GM18861 (cell line): ENCODE results near the gene MBNL3.

Experiments used
- ATAC-seq: cut with Tn5 transposase; IDR thresholded peaks from one replicate; pipeline ENCODE4 v1.9.1; 2021; ENCODE audit not compliant: unreplicated experiment

Gene MBNL3

GRCh38 chrX:132488819-132489577 lies at the start of gene MBNL3:
TSS of gene MBNL3 (minus strand) at chrX:132489038. CDS start at chrX:132439611, 49,427 bp downstream.
- ATAC-seq = peak; percentile 32

GRCh38 chrX:132533409-132533808 lies 44.6 kb upstream of the MBNL3 start:
- ATAC-seq = no peak

GRCh38 chrX:132532913-132533312 lies 44.1 kb upstream of the MBNL3 start:
- ATAC-seq = no peak

GRCh38 chrX:132532097-132532496 lies 43.3 kb upstream of the MBNL3 start:
- ATAC-seq = no peak

GRCh38 chrX:132520792-132521191 lies 32.0 kb upstream of the MBNL3 start:
- no peak for ATAC-seq

GRCh38 chrX:132520213-132520612 lies 31.4 kb upstream of the MBNL3 start:
- ATAC-seq = no peak

- ATAC-seq = no peak
These were observed 29.6 kb upstream of the MBNL3 start for GRCh38 chrX:132518401-132518800.

GRCh38 chrX:132508834-132509233 lies 20.0 kb upstream of the MBNL3 start:
- no peak for ATAC-seq

GRCh38 chrX:132505116-132505515 lies 16.3 kb upstream of the MBNL3 start:
- no peak for ATAC-seq

- no peak for ATAC-seq
These were observed 15.6 kb upstream of the MBNL3 start for GRCh38 chrX:132504417-132504816.

- no peak for ATAC-seq
These were observed 12.8 kb upstream of the MBNL3 start for GRCh38 chrX:132501606-132502005.

- ATAC-seq = no peak
These were observed 8.6 kb upstream of the MBNL3 start for GRCh38 chrX:132497432-132497831.

- ATAC-seq = no peak
These were observed 4.3 kb upstream of the MBNL3 start for GRCh38 chrX:132493095-132493494.

GRCh38 chrX:132491191-132491590 lies 2.4 kb upstream of the MBNL3 start:
- ATAC-seq = peak; percentile 53

- peak; percentile 25 for ATAC-seq
These were observed 961 bp upstream of the MBNL3 start for GRCh38 chrX:132489578-132490419.

- ATAC-seq = no peak
These were observed 595 bp downstream of the MBNL3 start for GRCh38 chrX:132488180-132488705.

- ATAC-seq = no peak
These were observed 2.1 kb downstream of the MBNL3 start for GRCh38 chrX:132486599-132487178.

- no peak for ATAC-seq
These were observed 4.9 kb downstream of the MBNL3 start for GRCh38 chrX:132483951-132484350.

- no peak for ATAC-seq
These were observed 5.3 kb downstream of the MBNL3 start for GRCh38 chrX:132483488-132483887.

GRCh38 chrX:132482632-132483031 lies 6.2 kb downstream of the MBNL3 start:
- no peak for ATAC-seq

GRCh38 chrX:132481449-132481848 lies 7.4 kb downstream of the MBNL3 start:
- no peak for ATAC-seq
